ENCODE results near the gene FREY1.

Gene FREY1

GRCh38 chr11:45857961-45858474 is 49.1 kb downstream of the FREY1 start:
- Mint-ChIP-seq H3K9me3 (no peaks in the 10 kb centered on the region), H3K4me3 (no peak overlapping the region), H3K27ac (peak overlapping the region; percentile 50), H3K36me3 (peaks cover 64% of the 10 kb centered on the region), H3K4me1 (peaks cover 12% of the 10 kb centered on the region)
- DNase-seq (ENCODE audit: low spot score in 2 of 2) = no peak
- ATAC-seq = no peak
